AML-193 (cell line): ENCODE results near the gene RECQL.

Experiments
- DNase-seq, 2 experiments: peaks; one replicate each; lab custom pipeline; 2025; lab: John Stamatoyannopoulos, UW

RECQL gene

GRCh38 chr12:21501258-21502163 is at the start of gene RECQL, which contains the start of gene GOLT1B:
TSS of gene RECQL (minus strand) at chr12:21501635. CDS start at chr12:21499570, 2,065 bp downstream.
TSS of gene GOLT1B (plus strand) at chr12:21501789. CDS start at chr12:21501924, 135 bp downstream.
- DNase-seq, result peak; percentile 94 to 95

GRCh38 chr12:21547437-21547836 is 46.0 kb upstream of the RECQL start:
- no peak for DNase-seq

DNA sequence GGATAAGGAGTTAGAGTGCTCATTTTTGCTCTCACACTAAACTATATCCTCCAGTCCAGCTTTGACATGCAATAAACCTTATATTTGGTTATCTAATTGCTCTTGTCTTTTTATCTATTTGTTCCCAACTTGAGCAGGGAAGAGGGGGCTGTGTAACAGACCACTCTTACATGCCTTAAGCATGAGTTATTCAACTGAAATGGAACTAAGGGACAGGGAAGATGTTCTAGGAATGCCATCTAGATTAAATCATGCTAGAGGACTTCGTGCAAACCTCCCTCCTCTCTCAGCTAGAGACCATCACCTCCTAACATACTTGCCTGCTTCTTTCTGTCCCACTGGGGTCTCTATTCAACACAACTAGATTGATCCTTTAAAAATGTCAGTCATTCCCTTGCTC is 45.3 kb upstream of the RECQL start:
- DNase-seq, result no peak

GRCh38 chr12:21545557-21545956 is 44.1 kb upstream of the RECQL start:
- no peak for DNase-seq

- no peak for DNase-seq
Measured at GRCh38 chr12:21543151-21543550, 41.7 kb upstream of the RECQL start.

DNA sequence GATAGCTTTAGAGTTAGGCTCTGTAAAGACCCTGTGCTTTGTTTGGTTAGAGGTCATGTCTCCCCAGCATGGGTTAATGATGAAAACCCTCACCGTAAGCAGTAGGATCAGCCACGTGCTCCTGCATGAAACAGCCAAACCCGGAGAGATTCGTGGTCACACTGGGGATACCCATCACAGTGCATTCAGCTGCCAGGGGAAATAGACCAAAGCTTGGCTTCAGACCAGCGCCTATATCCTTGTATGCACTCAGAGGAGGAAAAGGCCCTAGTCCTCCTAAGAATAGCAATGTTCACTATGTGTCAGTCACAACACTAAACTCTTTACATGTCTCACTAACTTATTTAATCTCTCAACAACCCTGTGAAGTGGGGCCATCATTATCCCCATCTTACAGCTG is 41.0 kb upstream of the RECQL start:
- DNase-seq, result no peak

- no peak for DNase-seq
Measured at GRCh38 chr12:21541773-21542172, 40.3 kb upstream of the RECQL start.

- DNase-seq, result no peak
Measured at GRCh38 chr12:21539797-21540196, 38.4 kb upstream of the RECQL start.

DNA sequence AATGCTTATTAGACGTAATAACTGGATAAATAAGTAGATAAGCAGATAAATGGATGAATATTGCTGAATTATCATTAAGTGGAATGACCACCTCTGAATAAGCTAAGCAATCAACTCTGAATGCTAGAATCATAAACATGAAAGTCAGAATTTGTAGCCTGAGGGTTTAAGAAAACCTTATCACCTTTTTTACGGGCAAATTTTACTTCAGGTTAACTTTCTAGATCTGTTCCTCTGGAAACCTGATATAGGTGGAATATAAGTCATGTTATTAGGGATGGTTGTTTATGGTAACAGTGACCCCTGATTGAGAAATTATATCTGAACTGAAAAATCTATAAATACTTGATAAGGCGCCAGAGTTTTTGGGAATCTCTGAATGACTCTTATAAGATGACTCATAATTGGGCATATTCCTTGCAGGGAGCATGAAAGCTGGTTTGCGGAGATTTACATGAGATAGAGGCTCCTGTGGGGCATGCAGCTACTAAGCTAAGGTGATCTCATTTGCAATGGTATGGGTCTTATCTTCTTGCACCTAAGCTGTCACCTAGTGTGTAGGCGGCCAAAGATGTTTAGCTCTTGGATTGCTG is 36.7 kb upstream of the RECQL start:
- no peak for DNase-seq

- DNase-seq, result no peak
Measured at GRCh38 chr12:21529456-21529855, 28.0 kb upstream of the RECQL start.

DNA sequence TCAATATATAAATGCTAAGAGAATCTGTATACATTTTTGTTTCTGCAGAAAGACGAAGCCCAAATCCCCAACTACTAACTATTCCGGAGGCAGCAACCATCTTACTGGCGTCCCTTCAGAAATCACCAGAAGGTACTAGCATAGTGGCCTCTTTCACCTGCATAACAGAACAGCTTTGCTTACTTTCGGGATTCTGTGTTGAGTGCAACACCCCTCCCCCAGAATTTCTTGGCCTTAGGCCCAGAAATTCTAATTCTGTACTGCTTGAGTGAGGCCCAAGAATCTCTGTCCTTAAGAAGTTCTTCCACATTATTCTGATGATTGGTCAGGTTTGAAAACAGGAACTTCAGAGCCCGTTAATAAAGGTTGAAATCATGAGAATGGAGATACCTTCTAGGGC is 27.5 kb upstream of the RECQL start:
- no peak for DNase-seq

- DNase-seq, result no peak
Measured at GRCh38 chr12:21527451-21528180, 26.2 kb upstream of the RECQL start.

- DNase-seq, result no peak
Measured at GRCh38 chr12:21526721-21527345, 25.4 kb upstream of the RECQL start.

GRCh38 chr12:21526053-21526452 is 24.6 kb upstream of the RECQL start, which contains the start of gene SPX:
TSS of gene SPX (plus strand) at chr12:21526296. CDS start at chr12:21526473, 177 bp downstream.
- no peak for DNase-seq

- no peak for DNase-seq
Measured at GRCh38 chr12:21523148-21523547, 21.7 kb upstream of the RECQL start.

DNA sequence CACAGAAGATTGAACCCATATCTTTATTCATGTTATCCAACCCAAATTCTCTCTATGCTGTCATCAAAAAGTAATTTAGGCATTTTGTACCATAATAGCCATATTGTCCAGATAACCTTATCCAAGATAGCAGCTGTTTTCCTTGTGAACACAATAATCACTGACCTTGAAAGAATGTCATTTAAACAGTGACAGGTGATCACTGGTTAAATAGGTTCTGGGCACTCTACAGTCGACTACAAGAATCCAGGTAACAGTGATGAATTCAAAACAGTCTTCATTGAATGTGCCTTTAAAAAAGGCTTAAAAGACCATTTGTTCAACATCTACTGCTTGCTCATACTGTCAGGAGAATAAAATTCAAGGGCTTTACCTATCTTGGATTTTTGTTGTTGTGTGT is 20.1 kb upstream of the RECQL start:
- DNase-seq, result no peak

DNA sequence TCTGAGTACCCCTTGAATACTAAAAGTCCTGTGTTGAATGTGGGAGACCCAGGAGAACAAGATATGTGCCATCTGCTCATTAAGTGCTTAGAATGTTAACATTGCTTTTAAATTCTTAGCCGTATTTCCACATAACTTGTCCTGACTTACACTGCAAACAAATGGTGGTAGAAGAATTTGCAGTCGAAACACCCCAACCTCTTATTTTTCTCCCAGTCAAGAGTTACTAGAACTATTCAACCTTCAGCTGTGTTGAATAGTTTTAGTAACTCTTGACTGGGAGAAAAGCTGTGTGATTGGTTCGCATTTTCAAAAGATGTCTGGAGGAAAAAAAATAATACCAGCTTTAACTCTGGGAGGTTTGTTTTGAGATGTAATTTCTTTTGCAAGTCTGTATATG is 17.0 kb upstream of the RECQL start:
- no peak for DNase-seq

- no peak for DNase-seq
Measured at GRCh38 chr12:21516281-21516680, 14.8 kb upstream of the RECQL start.

- no peak for DNase-seq
Measured at GRCh38 chr12:21509768-21510167, 8.3 kb upstream of the RECQL start.

DNA sequence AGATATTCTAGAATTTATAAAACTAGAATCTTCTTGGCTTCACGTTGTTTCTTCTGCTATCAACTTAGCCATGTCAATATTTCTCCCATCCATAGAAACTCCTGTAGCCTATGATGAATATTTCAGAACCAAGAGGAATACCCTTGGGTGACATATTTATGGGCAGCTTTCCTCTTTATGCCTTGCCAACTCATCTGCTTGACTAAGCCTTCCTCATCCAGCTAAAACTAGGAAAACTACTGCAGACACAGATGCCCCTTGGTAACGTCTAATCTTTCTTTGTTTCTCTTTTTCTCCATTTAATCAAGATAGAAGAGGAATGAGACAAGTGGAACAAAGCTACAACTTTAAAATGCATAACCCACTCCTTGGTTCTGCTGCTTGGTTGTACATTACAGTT is 6.4 kb upstream of the RECQL start:
- DNase-seq, result no peak

GRCh38 chr12:21505888-21506287 is 4.5 kb upstream of the RECQL start:
- DNase-seq, result no peak

GRCh38 chr12:21502872-21503271 is 1.4 kb upstream of the RECQL start:
- DNase-seq, result no peak
